Prostate gland (tissue), 2 donors: ENCODE results near the gene CDC123. TPM values are rescaled to one million over a fixed set of nuclear protein-coding genes. Genes with fewer than 3 reads are reported as not detected.

Experiments used
- DNase-seq: peaks from one replicate; pipeline ENCODE4 v3.0.0-alpha.2; 2019; ENCODE audit warnings: low spot score
- H3K27ac ChIP-seq, 2 donors: fragments of 200-600 bp; sonication (generic); 2 replicates each; pipeline ENCODE4 v1.5.1; 2017 to 2019
- H3K27me3 ChIP-seq: fragments of 200-600 bp; sonication (generic); replicated peaks from 2 replicates; pipeline ENCODE4 v1.5.1; 2019; ENCODE audit not compliant: insufficient read depth
- H3K36me3 ChIP-seq, 2 donors: fragments of 200-600 bp; sonication (generic); 1 replicate in 1 of 2; 2 replicates in 1 of 2; pipeline versions ENCODE4 v1.5.1 to v1.8.1; 2017 to 2019
- H3K4me1 ChIP-seq: fragments of 200-600 bp; sonication (generic); replicated peaks from 2 replicates; pipeline ENCODE4 v1.5.1; 2019
- H3K4me3 ChIP-seq, 2 donors: fragments of 200-600 bp; sonication (generic); 2 replicates each; pipeline ENCODE4 v1.5.1; 2017 to 2019
- H3K9me3 ChIP-seq: fragments of 200-600 bp; sonication (generic); 2 replicates; pipeline ENCODE4 v1.5.1; 2017
- POLR2A ChIP-seq: fragments of 450-650 bp; IDR thresholded peaks from one replicate; pipeline ENCODE4 v1.6.1; 2016; ENCODE audit warnings: antibody characterized with exemption, mild to moderate bottlenecking
- POLR2AphosphoS5 ChIP-seq: sonication (generic); formaldehyde crosslinking; IDR thresholded peaks from one replicate; pipeline ENCODE4 v1.6.1; 2017; ENCODE audit warnings: antibody characterized with exemption
- WGBS: methylation state at CpG from one replicate; pipeline ENCODE4 v1.1.5; 2018; 5-methylcytosine and 5-hydroxymethylcytosine counted together
- intact Hi-C: fragments of 100-400 bp; cut with DNase I; formaldehyde crosslinking; loops from one replicate; pipeline ENCODE4 v1.14.2; 2022
- total RNA-seq, 2 donors: library from RNA; depleted of rRNA; stranded (reverse); fragments of >200 nt; gene quantifications; one replicate each; pipeline ENCODE4 v1.1.0, GENCODE V29; 2016
- TF ChIP-seq, protein P1 (sequence below), 4 experiments: fragments of 200-600 bp in 2 of 4; fragments of 450-650 bp in 2 of 4; sonication (generic) in 2 of 4; IDR thresholded peaks; 1 replicate in 3 of 4; 2 replicates in 1 of 4; pipeline ENCODE4 v1.5.1; 2016 to 2019; ENCODE audit warnings: antibody characterized with exemption in 4 of 4, mild to moderate bottlenecking in 2 of 4, moderate library complexity in 2 of 4

CDC123 gene
- total RNA-seq, 2 donors from 2014 or later = 52.4 to 63.3 TPM

DNA sequence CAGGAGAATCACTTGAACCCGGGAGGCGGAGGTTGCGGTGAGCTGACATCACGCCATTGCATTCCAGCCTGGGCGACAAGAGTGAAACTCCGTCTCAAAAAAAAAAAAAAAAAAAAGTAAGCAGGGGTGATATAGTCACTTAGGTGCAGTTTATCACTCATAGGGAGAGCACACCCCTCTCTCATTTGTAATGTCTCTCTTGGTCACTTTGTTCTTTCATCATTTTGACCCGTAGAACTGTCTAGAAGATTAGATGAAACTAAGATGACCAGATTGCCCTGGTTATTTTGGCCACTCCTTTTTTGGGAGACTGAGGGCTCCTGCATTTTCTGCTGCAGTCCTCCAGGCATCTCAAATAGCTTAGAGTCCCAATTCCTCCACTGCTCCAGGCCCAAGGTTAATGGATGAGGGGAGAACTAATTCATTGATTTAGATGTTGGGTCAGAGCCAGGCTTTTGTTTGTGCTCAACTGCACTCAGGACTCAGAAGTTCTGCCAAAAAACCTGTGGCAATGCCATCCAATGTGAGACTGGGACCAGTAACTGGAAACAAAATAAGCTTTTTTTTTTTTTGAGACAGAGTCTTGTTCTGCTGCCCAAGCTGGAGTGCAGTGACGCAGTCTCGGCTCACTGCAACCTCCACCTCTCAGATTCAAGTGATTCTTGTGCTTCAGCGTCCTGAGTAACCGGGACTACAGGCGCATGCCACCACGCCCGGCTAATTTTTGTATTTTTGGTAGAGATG, 103.4 kb downstream of the CDC123 start:
- 66% methylated on average over 14 of the region's 14 CpGs for WGBS
- Histone ChIP-seq H3K27me3 (no peaks in the 10 kb centered on the region), H3K4me3 (no peak overlapping the region), H3K4me1 (no peaks in the 10 kb centered on the region), H3K27ac (no peak overlapping the region), H3K36me3 (no peaks in the 10 kb centered on the region), H3K9me3 (no peaks in the 10 kb centered on the region)
- TF ChIP-seq POLR2A (no peak), POLR2AphosphoS5 (peak; percentile 9)
- TF ChIP-seq, protein P1, sequence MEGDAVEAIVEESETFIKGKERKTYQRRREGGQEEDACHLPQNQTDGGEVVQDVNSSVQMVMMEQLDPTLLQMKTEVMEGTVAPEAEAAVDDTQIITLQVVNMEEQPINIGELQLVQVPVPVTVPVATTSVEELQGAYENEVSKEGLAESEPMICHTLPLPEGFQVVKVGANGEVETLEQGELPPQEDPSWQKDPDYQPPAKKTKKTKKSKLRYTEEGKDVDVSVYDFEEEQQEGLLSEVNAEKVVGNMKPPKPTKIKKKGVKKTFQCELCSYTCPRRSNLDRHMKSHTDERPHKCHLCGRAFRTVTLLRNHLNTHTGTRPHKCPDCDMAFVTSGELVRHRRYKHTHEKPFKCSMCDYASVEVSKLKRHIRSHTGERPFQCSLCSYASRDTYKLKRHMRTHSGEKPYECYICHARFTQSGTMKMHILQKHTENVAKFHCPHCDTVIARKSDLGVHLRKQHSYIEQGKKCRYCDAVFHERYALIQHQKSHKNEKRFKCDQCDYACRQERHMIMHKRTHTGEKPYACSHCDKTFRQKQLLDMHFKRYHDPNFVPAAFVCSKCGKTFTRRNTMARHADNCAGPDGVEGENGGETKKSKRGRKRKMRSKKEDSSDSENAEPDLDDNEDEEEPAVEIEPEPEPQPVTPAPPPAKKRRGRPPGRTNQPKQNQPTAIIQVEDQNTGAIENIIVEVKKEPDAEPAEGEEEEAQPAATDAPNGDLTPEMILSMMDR (IDR thresholded peaks at IDR 0.05) = no peak
- peak; percentile 39 for DNase-seq
- intact Hi-C loops = no loop called here

Other genes starting within 250 kb of the CDC123 start
- gene UPF2, start 153.4 kb upstream of the CDC123 start, total RNA-seq = 10 to 100 TPM; 21.4 to 31.7 TPM
- gene DHTKD1, start 127.2 kb upstream of the CDC123 start, total RNA-seq = 10 to 100 TPM; 33.4 to 59.2 TPM
- gene SEC61A2, start 66.5 kb upstream of the CDC123 start, total RNA-seq = 10 to 100 TPM in 1 of 2 donors, 1 to 10 TPM in 1; 2.9 to 13.5 TPM
- 10 to 100 TPM; 32.6 to 35.8 TPM for gene NUDT5, start 297 bp upstream of the CDC123 start, total RNA-seq
- 10 to 100 TPM in 1 of 2 donors, 1 to 10 TPM in 1; 4.8 to 14.5 TPM for gene CAMK1D, start 153.4 kb downstream of the CDC123 start, total RNA-seq